ENCODE measurements around the gene GPR15LG. TPM values are rescaled to one million over a fixed set of nuclear protein-coding genes. Genes with fewer than 3 reads are reported as not detected.

GPR15LG gene
- total and polyA plus RNA-seq, 10 of the 15 experiments (the other 5 are each of a cell fraction or from before 2014, with no cell fraction given) = 1.1 to 12.2 (median 1.4) TPM

- peak; percentile 90 for TF ChIP-seq REST (IDR thresholded peaks at IDR 0.05; ENCODE audit: low read depth, low read length)
- TF ChIP-seq RUNX3 (IDR thresholded peaks at IDR 0.05; ENCODE audit: low read length) = no peak
- TF ChIP-seq SIX5 (IDR thresholded peaks at IDR 0.05; ENCODE audit: low read depth, low read length, severe bottlenecking) = no peak
- Histone ChIP-seq H3K4me2 (ENCODE audit: control insufficient read depth, insufficient read depth) (no peak overlapping the region), H2AFZ (ENCODE audit: control insufficient read depth, low read depth, low read length) (no peak overlapping the region), H3K4me1 (ENCODE audit: control insufficient read depth, insufficient read depth, low read length) (no peaks in the 10 kb centered on the region), H3K36me3 (ENCODE audit: control insufficient read depth in 2 of 2, insufficient read depth in 2 of 2, low read length in 1 of 2) (no peaks in the 10 kb centered on the region), H4K20me1 (ENCODE audit: control insufficient read depth, insufficient read depth) (no peaks in the 10 kb centered on the region), H3K9ac (ENCODE audit: control insufficient read depth, insufficient read depth, low read length) (no peak overlapping the region), H3K27me3 (replicated peaks in 1 of 2; ENCODE audit: control insufficient read depth in 2 of 2, insufficient read depth in 2 of 2, low read length in 1 of 2) (no peaks in the 10 kb centered on the region; a peak in 1 of 4 replicates), H3K27ac (ENCODE audit: control insufficient read depth, insufficient read depth) (no peak overlapping the region), H3K79me2 (ENCODE audit: control insufficient read depth, insufficient read depth, low read length) (no peaks in the 10 kb centered on the region), H3K9me3 (replicated peaks; ENCODE audit: control insufficient read depth, insufficient read depth, low read length) (peaks cover under 1% of the 10 kb centered on the region; the same call in 1 of the 3 replicates), H3K4me3 (no peak overlapping the region)
- in situ Hi-C loops (cut with MboI) = no loop called here
- ChIA-PET CTCF (interaction anchor here (0.6 to 1.4 kb wide), 3 partner anchors 10 to 76 kb away, joined by 3 read pairs; no protein-coding TSS in a partner anchor), POLR2A (no interaction called here), SMC1A (ENCODE audit: uncharacterized antibody, unreplicated experiment) (no interaction called here), RAD21 (ENCODE audit: unreplicated experiment) (no interaction called here)
- no peak for DNase-seq (ENCODE audit: low read depth, low spot score)
- ATAC-seq = 0 out of 3 replicates have a peak, but pooled peaks have one; percentile 30
- no peak for FAIRE-seq
- WGBS (ENCODE audit: insufficient coverage, insufficient replicate concordance, low lambda C conversion rate, missing lambda C conversion rate) = 6% methylated on average over 6 of the region's 6 CpGs
- intact Hi-C loops (cut with micrococcal nuclease; ENCODE audit: unreplicated experiment) = no loop called here
- no TSS peak for BruUV-seq (replicated peaks)
Measured at GRCh38 chr10:84224411-84225028, 50.9 kb downstream of the GPR15LG start.

Measured in GM12878 (cell line).